Measurements from ENCODE around the gene MACROD1.

Gene MACROD1

GRCh38 chr11:64035576-64035975 is 130.3 kb downstream of the MACROD1 start, which contains the start of gene FLRT1:
FLRT1 (plus strand) TSS chr11:64035931; CDS start chr11:64116268, 80,337 bp downstream.
- DNase-seq (ENCODE audit: low read depth), result no peak

GRCh38 chr11:64035081-64035524 is 130.8 kb downstream of the MACROD1 start:
- no peak for DNase-seq (ENCODE audit: low read depth)

GRCh38 chr11:64034411-64034811 is 131.5 kb downstream of the MACROD1 start:
- no peak for DNase-seq (ENCODE audit: low read depth)

- DNase-seq (ENCODE audit: low read depth), result no peak
Measured at GRCh38 chr11:64032050-64032449, 133.9 kb downstream of the MACROD1 start.

- DNase-seq (ENCODE audit: low read depth), result no peak
Measured at GRCh38 chr11:64031001-64031400, 134.9 kb downstream of the MACROD1 start.

GRCh38 chr11:64029773-64030172 is 136.1 kb downstream of the MACROD1 start:
- no peak for DNase-seq (ENCODE audit: low read depth)

GRCh38 chr11:64028398-64029115 is 137.4 kb downstream of the MACROD1 start:
- no peak for DNase-seq (ENCODE audit: low read depth)

GRCh38 chr11:64027651-64028397 is 138.1 kb downstream of the MACROD1 start:
- no peak for DNase-seq (ENCODE audit: low read depth)

GRCh38 chr11:64026575-64027205 is 139.2 kb downstream of the MACROD1 start:
- DNase-seq (ENCODE audit: low read depth), result no peak

- DNase-seq (ENCODE audit: low read depth), result no peak
Measured at GRCh38 chr11:64025205-64025604, 140.7 kb downstream of the MACROD1 start.

GRCh38 chr11:64023712-64024710 is 141.9 kb downstream of the MACROD1 start:
- no peak for DNase-seq (ENCODE audit: low read depth)

GRCh38 chr11:64022125-64022784 is 143.7 kb downstream of the MACROD1 start:
- no peak for DNase-seq (ENCODE audit: low read depth)

GRCh38 chr11:64021757-64022093 is 144.2 kb downstream of the MACROD1 start:
- DNase-seq (ENCODE audit: low read depth), result no peak

- DNase-seq (ENCODE audit: low read depth), result no peak
Measured at GRCh38 chr11:64020976-64021756, 144.7 kb downstream of the MACROD1 start.

- DNase-seq (ENCODE audit: low read depth), result no peak
Measured at GRCh38 chr11:64019106-64020037, 146.5 kb downstream of the MACROD1 start.

GRCh38 chr11:64018310-64018709 is 147.6 kb downstream of the MACROD1 start:
- no peak for DNase-seq (ENCODE audit: low read depth)

- DNase-seq (ENCODE audit: low read depth), result no peak
Measured at GRCh38 chr11:64017945-64018224, 148.0 kb downstream of the MACROD1 start.

GRCh38 chr11:64015935-64016845 is 149.7 kb downstream of the MACROD1 start:
- no peak for DNase-seq (ENCODE audit: low read depth)

Data from activated T-helper 9 cell treated with anti-CD3 and anti-CD28 coated beads, Interleukin-2, amount 50 U/mL, for 16 hours (primary cell).